HEK293T (cell line): ENCODE results near the gene B4GAT1.

ENCODE experiments used
- ARNT ChIP-seq: fragments of 450-650 bp; IDR thresholded peaks from 2 replicates; pipeline ENCODE4 v1.6.1; 2017; ENCODE audit warnings: mild to moderate bottlenecking
- BHLHE40 ChIP-seq: fragments of 450-650 bp; IDR thresholded peaks from 2 replicates; pipeline ENCODE4 v1.6.1; 2016; ENCODE audit warnings: mild to moderate bottlenecking, moderate library complexity, borderline replicate concordance
- FOXA1 ChIP-seq: fragments of 450-650 bp; IDR thresholded peaks from 2 replicates; pipeline ENCODE4 v1.6.1; 2016; ENCODE audit warnings: mild to moderate bottlenecking
- NFRKB ChIP-seq: fragments of 450-650 bp; IDR thresholded peaks from 2 replicates; pipeline ENCODE4 v1.6.1; 2016; ENCODE audit warnings: mild to moderate bottlenecking, moderate library complexity
- SP1 ChIP-seq: fragments of 450-650 bp; IDR thresholded peaks from 2 replicates; pipeline ENCODE4 v1.6.1; 2017
- ZNF384 ChIP-seq: fragments of 450-650 bp; IDR thresholded peaks from 2 replicates; pipeline ENCODE4 v1.6.1; 2016

DNA sequence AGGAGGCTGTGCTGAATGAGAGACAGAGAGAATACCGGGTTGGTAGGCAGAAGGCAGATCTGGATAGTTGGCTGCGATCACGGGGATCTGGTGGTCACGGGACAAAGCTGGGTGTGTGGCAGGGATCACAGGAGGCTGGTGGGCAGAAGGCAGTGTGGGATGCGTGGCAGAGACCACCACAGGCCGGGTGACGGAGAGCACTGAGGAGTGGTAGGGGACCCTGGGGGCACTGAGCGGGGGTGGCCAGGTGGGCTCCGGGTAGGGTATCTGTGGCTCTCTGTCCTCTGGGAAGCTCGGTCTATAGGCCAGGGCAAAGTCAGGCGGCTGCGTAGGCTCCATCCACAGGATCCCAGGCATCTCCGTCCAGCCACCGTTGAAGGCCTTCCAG, 31.9 kb downstream of the B4GAT1 start:
- TF ChIP-seq SP1, result no peak
- no peak for TF ChIP-seq ARNT
- no peak for TF ChIP-seq BHLHE40
- TF ChIP-seq ZNF384, result no peak
- no peak for TF ChIP-seq NFRKB
- TF ChIP-seq FOXA1, result no peak
